GM12878 (cell line): ENCODE data around the gene FZD2. TPM values are rescaled to one million over a fixed set of nuclear protein-coding genes. Genes with fewer than 3 reads are reported as not detected.

Experiments
- ATAC-seq: fragments of 200-7000 bp; cut with Tn5 transposase; 3 replicates; pipeline ENCODE4 v1.9.1; 2020; ENCODE audit warnings: mild to moderate bottlenecking, moderate library complexity
- BruUV-seq: library from RNA; stranded (reverse); fragments of 400-500 nt; replicated peaks from 2 replicates; lab custom pipeline; 2021; lab: Mats Ljungman, UMichigan
- CTCF ChIA-PET: fragments of 300-600 bp; sonication (Branson Sonifier 250); formaldehyde crosslinking; extraction: SDS; loops from one replicate; lab custom pipeline; 2021; ENCODE audit warnings: inconsistent platforms; lab: Yijun Ruan, JAX
- POLR2A ChIA-PET: fragments of 350-600 bp; formaldehyde crosslinking; extraction: SDS; loops from one replicate; lab custom pipeline; 2021; ENCODE audit warnings: inconsistent platforms; lab: Charles Lee
- RAD21 ChIA-PET: fragments of 300-600 bp; sonication (Branson Sonifier 250); formaldehyde crosslinking; loops from one replicate; lab custom pipeline; 2023; ENCODE audit warnings: antibody characterized with exemption; ENCODE audit not compliant: unreplicated experiment; lab: Charles Lee
- SMC1A ChIA-PET: fragments of 300-600 bp; sonication (Branson Sonifier 250); formaldehyde crosslinking; loops from one replicate; lab custom pipeline; 2023; ENCODE audit not compliant: unreplicated experiment, uncharacterized antibody; lab: Charles Lee
- DNase-seq: peaks from one replicate; pipeline ENCODE4 v3.0.0-alpha.2; 2011; ENCODE audit warnings: low read depth, low spot score
- FAIRE-seq: peaks from 3 replicates; lab custom pipeline; 2011; peaks lifted over from hg19 to GRCh38; lab: Jason Lieb, UNC
- H2AFZ ChIP-seq: 2 replicates; pipeline ENCODE4 v1.6.0; 2011; ENCODE audit warnings: low read depth, low read length, control low read depth; ENCODE audit not compliant: control insufficient read depth
- H3K27ac ChIP-seq: 2 replicates; pipeline ENCODE4 v1.5.1; 2011; ENCODE audit warnings: control low read depth; ENCODE audit not compliant: control insufficient read depth, insufficient read depth
- H3K27me3 ChIP-seq, 2 experiments: replicated peaks in 1 of 2; 2 replicates each; pipeline versions ENCODE4 v1.6.0 to v1.6.1; 2011; ENCODE audit warnings: low read length in 1 of 2; ENCODE audit not compliant: control insufficient read depth in 2 of 2, insufficient read depth in 2 of 2
- H3K36me3 ChIP-seq, 2 experiments: 2 replicates each; pipeline ENCODE4 v1.5.1; 2011; ENCODE audit warnings: low read length in 1 of 2; ENCODE audit not compliant: control insufficient read depth in 2 of 2, insufficient read depth in 2 of 2
- H3K4me1 ChIP-seq: 2 replicates; pipeline ENCODE4 v1.6.1; 2011; ENCODE audit warnings: mild to moderate bottlenecking, low read length, moderate library complexity, mixed read lengths; ENCODE audit not compliant: control insufficient read depth, insufficient read depth
- H3K4me2 ChIP-seq: 2 replicates; pipeline ENCODE4 v1.6.0; 2011; ENCODE audit warnings: control low read depth; ENCODE audit not compliant: control insufficient read depth, insufficient read depth
- H3K4me3 ChIP-seq: fragments of 200-600 bp; sonication (generic); 2 replicates; pipeline ENCODE4 v1.5.1; 2016
- H3K79me2 ChIP-seq: 2 replicates; pipeline ENCODE4 v1.6.0; 2011; ENCODE audit warnings: low read length; ENCODE audit not compliant: control insufficient read depth, insufficient read depth
- H3K9ac ChIP-seq: 2 replicates; pipeline ENCODE4 v1.8.0; 2011; ENCODE audit warnings: low read length, control low read depth, mixed read lengths; ENCODE audit not compliant: control insufficient read depth, insufficient read depth
- H3K9me3 ChIP-seq: replicated peaks from 3 replicates; pipeline ENCODE4 v1.5.1; 2011; ENCODE audit warnings: mild to moderate bottlenecking, low read length; ENCODE audit not compliant: control insufficient read depth, insufficient read depth
- H4K20me1 ChIP-seq: 2 replicates; pipeline ENCODE4 v1.6.0; 2011; ENCODE audit not compliant: control insufficient read depth, insufficient read depth
- BCL11A ChIP-seq: IDR thresholded peaks from 2 replicates; pipeline ENCODE4 v1.6.1; 2011; ENCODE audit warnings: low read depth, low read length
- BRCA1 ChIP-seq: IDR thresholded peaks from 2 replicates; pipeline ENCODE4 v1.6.1; 2011; ENCODE audit warnings: low read depth, low read length, improper control_type of control experiment
- CBX5 ChIP-seq: sonication (generic); IDR thresholded peaks from 2 replicates; pipeline ENCODE4 v1.6.1; 2016; ENCODE audit warnings: low read depth, moderate library complexity, mild to moderate bottlenecking, inconsistent platforms
- MEF2A ChIP-seq: IDR thresholded peaks from 2 replicates; pipeline ENCODE4 v1.6.1; 2011; ENCODE audit warnings: low read depth, mild to moderate bottlenecking, low read length, moderate library complexity; ENCODE audit not compliant: insufficient read depth
- MEF2B ChIP-seq: fragments of 450-650 bp; IDR thresholded peaks from 2 replicates; pipeline ENCODE4 v1.6.1; 2018; ENCODE audit warnings: mild to moderate bottlenecking, moderate library complexity; ENCODE audit not compliant: partially characterized antibody, poor library complexity, severe bottlenecking
- MYB ChIP-seq: fragments of 150-350 bp; IDR thresholded peaks from 2 replicates; pipeline ENCODE4 v1.6.1; 2014; ENCODE audit warnings: mild to moderate bottlenecking, low read depth, low read length, borderline replicate concordance
- REST ChIP-seq: IDR thresholded peaks from 2 replicates; pipeline ENCODE4 v1.6.1; 2012; ENCODE audit warnings: mild to moderate bottlenecking, low read depth, low read length
- SREBF2 ChIP-seq: IDR thresholded peaks from 2 replicates; pipeline ENCODE4 v1.6.1; 2012; ENCODE audit warnings: mild to moderate bottlenecking, low read length
- SUZ12 ChIP-seq: fragments of 200-600 bp; sonication (generic); IDR thresholded peaks from one replicate; pipeline ENCODE4 v1.6.1; 2018; ENCODE audit warnings: antibody characterized with exemption, mild to moderate bottlenecking; ENCODE audit not compliant: unreplicated experiment
- WGBS: methylation state at CpG from one replicate; pipeline ENCODE4 v1.1.6; 2016; ENCODE audit warnings: low lambda C conversion rate; ENCODE audit not compliant: insufficient replicate concordance, insufficient coverage; ENCODE audit errors: missing lambda C conversion rate; 5-methylcytosine and 5-hydroxymethylcytosine counted together
- in situ Hi-C: fragments of 300-500 bp; cut with MboI; formaldehyde crosslinking; loops from 9 replicates; pipeline ENCODE4 v1.14.3; 2018; ENCODE audit warnings: mixed read lengths
- intact Hi-C: fragments of 100-400 bp; cut with micrococcal nuclease; formaldehyde crosslinking; loops from one replicate; pipeline ENCODE4 v1.14.2; 2022; ENCODE audit not compliant: unreplicated experiment
- polyA plus RNA-seq, 11 experiments: library from polyadenylated mRNA; depleted of rRNA in 4 of 11; unstranded in 6 of 11; stranded (reverse) in 5 of 11; fragments of >200 nt; fragmentation: Nextera tagmentation in 4 of 11; fragmentation: Illumina TruSeq in 1 of 11; extraction: Ambion mirVana in 4 of 11; extraction: Trizol in 1 of 11; gene quantifications; 1 replicate in 1 of 11; 2 replicates in 10 of 11; pipeline versions ENCODE4 v1.2.1 to v1.2.3, GENCODE V29; 2011 to 2016; ENCODE audit warnings: inconsistent platforms in 2 of 11, missing spikeins in 2 of 11, low read depth in 1 of 11
- total RNA-seq, 4 experiments: library from RNA; depleted of rRNA in 3 of 4; stranded (reverse); fragments of >200 nt in 3 of 4; fragmentation: Illumina TruSeq in 1 of 4; extraction: Trizol in 1 of 4; gene quantifications; 2 replicates each; pipeline versions ENCODE4 v1.2.1 to v1.2.3, GENCODE V29; 2013 to 2021
- TF ChIP-seq, protein P1 (sequence below): fragments of 150-350 bp; IDR thresholded peaks from 2 replicates; pipeline ENCODE4 v1.6.1; 2016; ENCODE audit warnings: low read depth, low read length

FZD2 gene
- total and polyA plus RNA-seq, 10 of the 15 experiments (the other 5 are each of a cell fraction or from before 2014, with no cell fraction given) = 0.09 to 4.2 (median 0.63) TPM; not detected in 1

GRCh38 chr17:44546671-44547606, 10.3 kb upstream of the FZD2 start:
- no peak for TF ChIP-seq BRCA1
- TF ChIP-seq SREBF2 = no peak
- TF ChIP-seq, protein P1, sequence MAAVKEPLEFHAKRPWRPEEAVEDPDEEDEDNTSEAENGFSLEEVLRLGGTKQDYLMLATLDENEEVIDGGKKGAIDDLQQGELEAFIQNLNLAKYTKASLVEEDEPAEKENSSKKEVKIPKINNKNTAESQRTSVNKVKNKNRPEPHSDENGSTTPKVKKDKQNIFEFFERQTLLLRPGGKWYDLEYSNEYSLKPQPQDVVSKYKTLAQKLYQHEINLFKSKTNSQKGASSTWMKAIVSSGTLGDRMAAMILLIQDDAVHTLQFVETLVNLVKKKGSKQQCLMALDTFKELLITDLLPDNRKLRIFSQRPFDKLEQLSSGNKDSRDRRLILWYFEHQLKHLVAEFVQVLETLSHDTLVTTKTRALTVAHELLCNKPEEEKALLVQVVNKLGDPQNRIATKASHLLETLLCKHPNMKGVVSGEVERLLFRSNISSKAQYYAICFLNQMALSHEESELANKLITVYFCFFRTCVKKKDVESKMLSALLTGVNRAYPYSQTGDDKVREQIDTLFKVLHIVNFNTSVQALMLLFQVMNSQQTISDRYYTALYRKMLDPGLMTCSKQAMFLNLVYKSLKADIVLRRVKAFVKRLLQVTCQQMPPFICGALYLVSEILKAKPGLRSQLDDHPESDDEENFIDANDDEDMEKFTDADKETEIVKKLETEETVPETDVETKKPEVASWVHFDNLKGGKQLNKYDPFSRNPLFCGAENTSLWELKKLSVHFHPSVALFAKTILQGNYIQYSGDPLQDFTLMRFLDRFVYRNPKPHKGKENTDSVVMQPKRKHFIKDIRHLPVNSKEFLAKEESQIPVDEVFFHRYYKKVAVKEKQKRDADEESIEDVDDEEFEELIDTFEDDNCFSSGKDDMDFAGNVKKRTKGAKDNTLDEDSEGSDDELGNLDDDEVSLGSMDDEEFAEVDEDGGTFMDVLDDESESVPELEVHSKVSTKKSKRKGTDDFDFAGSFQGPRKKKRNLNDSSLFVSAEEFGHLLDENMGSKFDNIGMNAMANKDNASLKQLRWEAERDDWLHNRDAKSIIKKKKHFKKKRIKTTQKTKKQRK = no peak
- no peak for TF ChIP-seq BCL11A
- TF ChIP-seq MEF2A = no peak
- no peak for TF ChIP-seq MEF2B
- TF ChIP-seq CBX5 = no peak
- TF ChIP-seq MYB = no peak
- TF ChIP-seq SUZ12 = no peak
- no peak for TF ChIP-seq REST
- in situ Hi-C loops (no loop called here), intact Hi-C loops (no loop called here)
- ATAC-seq (no peak), DNase-seq (no peak), FAIRE-seq (no peak)
- Histone ChIP-seq H4K20me1 (no peaks in the 10 kb centered on the region), H3K4me2 (peak overlapping the region; percentile 10; the same call in 1 of the 2 replicates), H3K27me3 (no peaks in the 10 kb centered on the region), H3K27ac (no peak overlapping the region), H3K36me3 (no peaks in the 10 kb centered on the region), H3K9ac (no peak overlapping the region), H3K4me3 (no peak overlapping the region), H3K4me1 (peaks cover 22% of the 10 kb centered on the region), H2AFZ (peak overlapping the region; percentile 12; the same call in 1 of the 2 replicates), H3K9me3 (no peaks in the 10 kb centered on the region), H3K79me2 (no peaks in the 10 kb centered on the region)
- SMC1A ChIA-PET = interaction anchor here (1.5 kb wide), 1 partner anchor 24 kb away, joined by 5 read pairs; no protein-coding TSS in a partner anchor
- RAD21 ChIA-PET = interaction anchor here (0.6 to 1.3 kb wide), 2 partner anchors 14 to 90 kb away, joined by 3 read pairs; no protein-coding TSS in a partner anchor
- POLR2A ChIA-PET = interaction anchor here (0.5 to 0.7 kb wide), 3 partner anchors 14 to 1449 kb away, joined by 3 to 5 read pairs (median 5); no protein-coding TSS in a partner anchor
- 3% methylated on average over 4 of the region's 4 CpGs for WGBS
- BruUV-seq = no TSS peak
- CTCF ChIA-PET = interaction anchor here (0.6 to 1.7 kb wide), 5 partner anchors 11 to 316 kb away, joined by 3 to 6 read pairs (median 4); no protein-coding TSS in a partner anchor
